Jurkat, Clone E6-1 (cell line): ENCODE data around the gene DLGAP1.

Experiments
- DNase-seq: peaks from one replicate; pipeline ENCODE4 v3.0.0-alpha.2; 2011; ENCODE audit warnings: low read depth, low spot score
- H3K4me3 ChIP-seq: 2 replicates; pipeline ENCODE4 v1.5.1; 2011; ENCODE audit warnings: mild to moderate bottlenecking, low read length, control low read depth, moderate library complexity

DLGAP1 gene

GRCh38 chr18:3830604-3831003 is 624.5 kb downstream of the DLGAP1 start:
- no peak for DNase-seq
- no peak overlapping the region for H3K4me3 ChIP-seq

- no peak overlapping the region for H3K4me3 ChIP-seq
- no peak for DNase-seq
These were observed 627.8 kb downstream of the DLGAP1 start for GRCh38 chr18:3827236-3827845.

DNA sequence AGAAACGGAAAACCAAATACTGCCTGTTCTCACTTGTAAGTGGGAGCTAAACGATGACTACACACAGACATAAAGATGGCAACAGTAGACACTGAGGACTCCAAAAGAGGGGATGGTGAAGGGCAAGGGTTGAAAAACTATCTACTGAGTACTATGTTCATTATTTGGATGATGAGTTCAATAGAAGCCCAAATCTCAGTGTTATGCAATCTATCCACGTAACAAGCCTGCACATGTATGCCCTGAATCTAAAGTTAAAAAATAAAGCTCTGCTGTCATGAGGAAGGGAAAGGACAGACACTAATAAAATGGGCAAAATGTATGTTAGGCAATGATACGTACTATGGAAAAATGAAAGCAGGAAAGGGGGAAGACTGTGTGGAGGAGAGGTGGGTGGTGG is 629.1 kb downstream of the DLGAP1 start:
- no peak overlapping the region for H3K4me3 ChIP-seq
- DNase-seq: no peak

DNA sequence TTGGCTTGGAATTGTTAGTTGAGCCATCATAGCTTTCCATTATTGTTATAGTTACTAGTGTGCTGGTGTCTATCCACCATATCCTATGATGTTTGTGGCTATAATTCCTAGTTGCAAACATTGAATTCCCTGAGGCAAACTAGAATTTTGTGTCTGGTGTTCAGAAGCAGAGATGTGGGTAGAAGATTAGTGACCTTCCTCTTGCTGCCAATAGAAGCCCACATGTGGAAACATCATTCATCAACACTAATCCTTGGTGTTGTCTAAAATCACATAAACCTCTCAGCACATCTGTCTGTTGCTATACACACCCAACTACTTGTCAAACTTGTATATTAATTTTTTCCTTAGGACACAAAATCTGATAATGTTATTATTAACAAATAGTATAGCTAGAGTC is 631.0 kb downstream of the DLGAP1 start:
- no peak overlapping the region for H3K4me3 ChIP-seq
- no peak for DNase-seq

DNA sequence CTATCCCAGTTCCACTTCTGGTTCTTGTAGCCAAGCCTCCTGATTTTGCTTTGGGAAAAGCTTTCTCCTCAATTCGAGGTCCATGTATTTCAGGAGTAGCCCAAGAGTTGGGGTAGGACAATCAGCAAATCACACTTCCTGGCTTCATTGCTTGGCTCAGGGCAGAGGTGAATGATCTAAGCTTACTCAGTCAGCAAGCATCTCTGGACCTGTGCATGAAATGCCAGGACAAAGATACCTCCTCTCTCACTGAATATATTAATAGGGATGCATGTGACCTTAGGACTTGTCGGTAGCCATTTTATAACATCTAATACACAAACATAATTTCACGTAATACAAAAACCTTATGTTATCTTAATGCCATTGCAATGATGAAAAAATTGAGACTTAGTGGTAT is 632.0 kb downstream of the DLGAP1 start:
- no peak for DNase-seq
- H3K4me3 ChIP-seq: no peak overlapping the region

GRCh38 chr18:3821524-3821923 is 633.6 kb downstream of the DLGAP1 start:
- DNase-seq: no peak
- no peak overlapping the region for H3K4me3 ChIP-seq

- H3K4me3 ChIP-seq: no peak overlapping the region
- no peak for DNase-seq
These were observed 635.1 kb downstream of the DLGAP1 start for GRCh38 chr18:3819961-3820360.

DNA sequence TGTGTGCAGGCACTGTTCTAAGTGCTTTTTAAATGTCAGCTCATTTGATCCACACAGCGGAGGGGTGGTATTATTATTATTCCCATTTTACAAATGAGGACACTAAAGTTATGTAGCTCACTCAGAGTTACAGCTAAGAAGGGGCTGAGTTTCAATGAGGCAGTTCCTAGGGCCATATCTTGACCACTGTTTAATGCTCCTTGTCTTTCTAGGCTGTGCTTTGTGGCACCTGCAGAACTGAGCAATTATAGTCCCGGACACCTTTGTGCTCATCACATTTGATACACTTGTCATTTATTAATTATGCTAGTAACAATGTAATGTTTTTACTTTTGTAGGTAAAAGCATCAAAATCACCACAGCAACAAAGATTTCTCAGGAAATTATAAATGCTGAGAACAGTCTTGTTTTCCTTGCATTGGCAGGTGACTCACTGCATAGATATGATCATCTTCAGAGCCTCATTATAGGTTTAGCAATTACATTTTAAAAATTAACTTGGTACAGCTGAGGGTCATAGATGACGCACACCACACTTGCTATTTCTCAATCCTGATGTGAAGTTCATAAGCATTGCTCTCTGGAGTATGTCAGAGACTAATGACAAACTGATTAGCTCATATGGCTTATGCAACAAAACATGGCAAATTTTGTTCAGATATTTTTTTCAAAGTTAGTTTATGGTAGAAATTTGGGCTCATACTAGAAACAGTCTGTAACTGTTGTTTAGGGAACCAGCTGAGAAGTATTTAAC is 638.3 kb downstream of the DLGAP1 start:
- DNase-seq: no peak

GRCh38 chr18:3815991-3816390 is 639.1 kb downstream of the DLGAP1 start:
- H3K4me3 ChIP-seq: no peak overlapping the region
- no peak for DNase-seq

More for the DNA sequence above, 638.3 kb downstream of the DLGAP1 start:
- no peak overlapping the region for H3K4me3 ChIP-seq

DNA sequence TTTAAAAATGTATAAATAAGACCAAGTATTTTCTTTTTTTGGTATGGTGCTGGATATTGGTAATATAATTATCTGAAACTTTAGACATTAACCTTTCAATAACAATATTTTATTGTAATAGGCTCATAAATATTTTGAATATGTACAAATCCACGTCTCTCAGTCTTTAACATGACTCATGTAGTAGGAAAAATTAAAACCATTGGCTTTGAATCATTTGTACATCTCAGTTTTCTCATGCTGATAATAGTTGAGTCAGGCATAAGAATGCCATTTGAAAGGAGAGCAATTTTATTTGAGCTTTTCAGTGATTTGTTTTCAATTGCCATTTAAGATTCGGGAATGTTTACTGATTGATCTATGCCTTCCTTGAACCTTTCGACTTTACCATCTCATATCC is 640.3 kb downstream of the DLGAP1 start:
- DNase-seq: no peak
- no peak overlapping the region for H3K4me3 ChIP-seq

GRCh38 chr18:3810296-3810695 is 644.8 kb downstream of the DLGAP1 start:
- no peak overlapping the region for H3K4me3 ChIP-seq
- DNase-seq: no peak

GRCh38 chr18:3808985-3809780 is 645.9 kb downstream of the DLGAP1 start:
- no peak overlapping the region for H3K4me3 ChIP-seq
- no peak for DNase-seq

DNA sequence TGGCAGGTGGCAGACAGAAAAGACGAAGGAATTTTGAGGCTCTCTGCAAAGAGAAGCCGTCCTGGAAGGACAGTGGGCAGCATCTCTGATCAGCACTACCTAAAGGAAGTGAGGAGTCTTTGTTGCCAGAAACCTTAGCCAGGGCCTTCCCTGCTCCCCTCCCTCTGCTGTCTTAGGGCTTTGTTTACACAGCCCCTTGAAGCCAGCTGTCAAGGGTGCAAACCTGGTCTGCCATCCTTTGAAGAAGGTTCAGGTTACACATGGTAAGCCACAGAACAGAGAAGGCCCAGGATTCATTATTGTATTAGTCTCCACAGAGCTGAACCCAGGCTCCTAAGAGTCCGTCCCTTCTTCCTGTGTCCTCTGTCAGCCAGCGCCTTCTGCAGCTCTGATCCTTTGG is 648.5 kb downstream of the DLGAP1 start:
- H3K4me3 ChIP-seq: no peak overlapping the region
- no peak for DNase-seq

GRCh38 chr18:3804336-3804735 is 650.8 kb downstream of the DLGAP1 start:
- no peak overlapping the region for H3K4me3 ChIP-seq
- no peak for DNase-seq

DNA sequence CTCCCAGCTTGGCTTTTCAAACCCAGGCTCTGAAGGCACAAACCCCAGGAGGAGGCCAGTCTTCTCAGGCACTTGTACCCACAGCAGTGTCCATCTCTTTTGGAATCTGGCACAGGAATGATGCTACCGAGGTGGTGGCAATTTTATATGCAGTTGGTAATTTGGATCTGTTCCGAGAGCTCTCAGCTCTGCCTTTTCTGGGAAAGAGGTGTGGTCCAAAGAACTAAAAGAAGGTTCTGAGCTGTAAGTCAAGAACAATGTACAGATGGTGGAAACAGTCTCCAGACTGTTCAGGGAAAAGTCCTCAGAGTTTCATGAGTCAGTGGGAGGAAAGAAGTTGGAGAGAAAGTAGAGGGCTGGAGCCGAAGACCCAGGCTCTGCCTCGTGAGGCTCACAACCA is 651.8 kb downstream of the DLGAP1 start:
- H3K4me3 ChIP-seq: no peak overlapping the region
- no peak for DNase-seq

- no peak for DNase-seq
- no peak overlapping the region for H3K4me3 ChIP-seq
These were observed 655.6 kb downstream of the DLGAP1 start for GRCh38 chr18:3799515-3799914.

DNA sequence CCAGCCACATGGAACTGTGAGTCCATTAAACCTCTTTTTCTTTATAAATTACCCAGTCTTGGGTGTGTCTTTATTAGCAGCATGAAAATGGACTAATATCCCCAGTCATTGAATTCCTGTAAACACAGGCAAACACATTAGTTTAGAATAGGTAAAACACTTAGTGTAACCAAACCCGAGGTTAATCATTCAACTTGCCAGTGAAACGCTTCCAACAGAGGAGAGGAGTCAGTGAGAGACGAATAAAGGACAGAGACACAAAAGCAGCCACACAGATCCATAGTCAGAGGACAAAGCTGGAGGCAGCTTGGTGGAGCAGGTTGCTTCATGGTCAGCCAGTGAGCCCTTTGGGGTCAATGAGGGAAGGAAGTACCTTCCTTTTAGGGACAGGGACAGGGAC is 657.1 kb downstream of the DLGAP1 start:
- no peak for DNase-seq
- H3K4me3 ChIP-seq: no peak overlapping the region

GRCh38 chr18:3796434-3796833 is 658.7 kb downstream of the DLGAP1 start:
- no peak for DNase-seq
- no peak overlapping the region for H3K4me3 ChIP-seq

- H3K4me3 ChIP-seq: no peak overlapping the region
These were observed 660.4 kb downstream of the DLGAP1 start for GRCh38 chr18:3794537-3795348.

More at GRCh38 chr18:3794537-3795348, 660.4 kb downstream of the DLGAP1 start:
- no peak for DNase-seq
